COLO668 (cell line): ENCODE measurements around the gene SPTBN2.

Experiments
- DNase-seq: peaks from one replicate; lab custom pipeline; 2025; ENCODE audit not compliant: unreplicated experiment; lab: John Stamatoyannopoulos, UW

The SPTBN2 gene

GRCh38 chr11:66686801-66687750 is 41.9 kb downstream of the SPTBN2 start:
- DNase-seq = no peak

- no peak for DNase-seq
Measured at GRCh38 chr11:66686100-66686785, 42.8 kb downstream of the SPTBN2 start.

GRCh38 chr11:66685276-66686099 is 43.5 kb downstream of the SPTBN2 start:
- peak; percentile 58 for DNase-seq

GRCh38 chr11:66684635-66685034 is 44.4 kb downstream of the SPTBN2 start:
- no peak for DNase-seq

GRCh38 chr11:66683877-66684276 is 45.1 kb downstream of the SPTBN2 start:
- DNase-seq = no peak

- no peak for DNase-seq
Measured at GRCh38 chr11:66680966-66681645, 47.9 kb downstream of the SPTBN2 start.

- DNase-seq = peak; percentile 98
Measured at GRCh38 chr11:66677599-66678375, 51.2 kb downstream of the SPTBN2 start, which contains the start of gene RBM4B. Gene RBM4B (minus strand): TSS chr11:66677887. CDS start chr11:66677079, 808 bp downstream.

GRCh38 chr11:66676931-66677598 is 52.0 kb downstream of the SPTBN2 start:
- DNase-seq = no peak

GRCh38 chr11:66676282-66676919 is 52.6 kb downstream of the SPTBN2 start:
- DNase-seq = no peak

GRCh38 chr11:66674964-66675602 is 53.9 kb downstream of the SPTBN2 start:
- no peak for DNase-seq

GRCh38 chr11:66670816-66671215 is 58.2 kb downstream of the SPTBN2 start:
- no peak for DNase-seq

- DNase-seq = no peak
Measured at GRCh38 chr11:66665369-66665768, 63.6 kb downstream of the SPTBN2 start.

GRCh38 chr11:66663741-66664296 is 65.2 kb downstream of the SPTBN2 start:
- no peak for DNase-seq

- no peak for DNase-seq
Measured at GRCh38 chr11:66659763-66660162, 69.3 kb downstream of the SPTBN2 start.

GRCh38 chr11:66653123-66653522 is 75.9 kb downstream of the SPTBN2 start:
- DNase-seq = no peak

- no peak for DNase-seq
Measured at GRCh38 chr11:66652651-66653050, 76.4 kb downstream of the SPTBN2 start.

- no peak for DNase-seq
Measured at GRCh38 chr11:66651016-66651415, 78.0 kb downstream of the SPTBN2 start.

- DNase-seq = no peak
Measured at GRCh38 chr11:66649903-66650302, 79.1 kb downstream of the SPTBN2 start.
